Measurements from ENCODE around the gene ZKSCAN5. TPM values are rescaled to one million over a fixed set of nuclear protein-coding genes. Genes with fewer than 3 reads are reported as not detected.
A peak's percentile ranks its signal among the peaks of the same experiment; 100 is the strongest.

ZKSCAN5 gene
- total RNA-seq, 1 donor from 2014 or later, result 4.4 TPM

GRCh38 chr7:99505324-99505662 lies 831 bp downstream of the ZKSCAN5 start:
- no peak for TF ChIP-seq CTCF (IDR thresholded peaks at IDR 0.05)
- Histone ChIP-seq H3K9me3 (no peaks in the 10 kb centered on the region), H3K36me3 (peaks cover 0 to 2% of the 10 kb centered on the region in 2 donors), H3K4me1 (peaks cover 9 to 27% of the 10 kb centered on the region in 2 donors), H3K27me3 (no peaks in the 10 kb centered on the region), H3K4me3 (peak overlapping the region; percentile 75 to 94), H3K27ac (peak overlapping the region; percentile 83 to 97)
- intact Hi-C loops (cut with DNase I), result loop anchor here (2.0 to 10.0 kb wide), 2 partner anchors 48 to 1220 kb away; partner anchors contain the start of genes BRI3 and FAM200A
- DNase-seq (ENCODE audit: low spot score in 2 of 2), result no peak

GRCh38 chr7:99514050-99514449 lies 9.6 kb downstream of the ZKSCAN5 start:
- DNase-seq (ENCODE audit: low spot score in 2 of 2), result no peak
- no peaks in the 10 kb centered on the region for H3K27me3 ChIP-seq
- intact Hi-C loops (cut with DNase I), result no loop called here
- no peak overlapping the region for H3K27ac ChIP-seq
- no peak overlapping the region for H3K4me3 ChIP-seq
- H3K4me1 ChIP-seq, result no peaks in the 10 kb centered on the region
- peaks cover 57 to 59% of the 10 kb centered on the region in 2 donors for H3K36me3 ChIP-seq
- no peaks in the 10 kb centered on the region for H3K9me3 ChIP-seq
- no peak for TF ChIP-seq CTCF (IDR thresholded peaks at IDR 0.05)

GRCh38 chr7:99521399-99521798 lies 16.9 kb downstream of the ZKSCAN5 start:
- Histone ChIP-seq H3K27ac (no peak overlapping the region), H3K4me1 (no peaks in the 10 kb centered on the region), H3K36me3 (peaks cover 48 to 60% of the 10 kb centered on the region in 2 donors), H3K4me3 (no peak overlapping the region), H3K9me3 (no peaks in the 10 kb centered on the region), H3K27me3 (no peaks in the 10 kb centered on the region)
- DNase-seq (ENCODE audit: low spot score in 2 of 2), result no peak
- TF ChIP-seq CTCF (IDR thresholded peaks at IDR 0.05), result no peak
- intact Hi-C loops (cut with DNase I), result no loop called here

GRCh38 chr7:99525713-99526440 lies 21.4 kb downstream of the ZKSCAN5 start:
- intact Hi-C loops (cut with DNase I), result no loop called here
- TF ChIP-seq CTCF (IDR thresholded peaks at IDR 0.05), result no peak
- DNase-seq (ENCODE audit: low spot score in 2 of 2), result no peak
- no peak overlapping the region for H3K4me3 ChIP-seq
- no peaks in the 10 kb centered on the region for H3K4me1 ChIP-seq
- H3K27ac ChIP-seq, result no peak overlapping the region
- H3K36me3 ChIP-seq, result peaks cover 66 to 76% of the 10 kb centered on the region in 2 donors
- peaks cover 9 to 25% of the 10 kb centered on the region in 2 donors for H3K9me3 ChIP-seq
- H3K27me3 ChIP-seq, result no peaks in the 10 kb centered on the region

- no peak for DNase-seq (ENCODE audit: low spot score in 2 of 2)
- intact Hi-C loops (cut with DNase I), result no loop called here
- Histone ChIP-seq H3K9me3 (peaks cover 39 to 66% of the 10 kb centered on the region in 2 donors), H3K27ac (no peak overlapping the region), H3K27me3 (no peaks in the 10 kb centered on the region), H3K36me3 (peaks cover 63 to 70% of the 10 kb centered on the region in 2 donors), H3K4me1 (no peaks in the 10 kb centered on the region), H3K4me3 (no peak overlapping the region)
- no peak for TF ChIP-seq CTCF (IDR thresholded peaks at IDR 0.05)
Measured at GRCh38 chr7:99531354-99531765, 26.9 kb downstream of the ZKSCAN5 start.
